ENCODE data around the gene CYP3A4. TPM values are rescaled to one million over a fixed set of nuclear protein-coding genes. Genes with fewer than 3 reads are reported as not detected.

Gene CYP3A4
- total and polyA plus RNA-seq, 9 of the 15 experiments (the other 6 are each of a cell fraction or from before 2014, with no cell fraction given) = 0.07 to 0.08 TPM; not detected in 7

- TF ChIP-seq ZNF512 (tag; IDR thresholded peaks at IDR 0.05) (no peak), MEIS2 (IDR thresholded peaks at IDR 0.05; ENCODE audit: partially characterized antibody) (peak; percentile 41), RNF2 (IDR thresholded peaks at IDR 0.05) (peak; percentile 93), ZBTB1 (CRISPR knock-in tag; IDR thresholded peaks at IDR 0.05; ENCODE audit: borderline replicate concordance, low read depth) (no peak), ELK3 (CRISPR knock-in tag; IDR thresholded peaks at IDR 0.05) (no peak), ZNF197 (CRISPR knock-in tag; IDR thresholded peaks at IDR 0.05; ENCODE audit: low read depth) (0 out of 2 replicates have a peak, but pooled peaks have one; percentile 84), VEZF1 (CRISPR knock-in tag; IDR thresholded peaks at IDR 0.05) (peak; percentile 71), ETV1 (tag; conservative IDR thresholded peaks at IDR 0.05; ENCODE audit: low read depth) (0 out of 2 replicates have a peak, but pooled peaks have one; percentile 4), TAF1 (IDR thresholded peaks at IDR 0.05; ENCODE audit: control insufficient read depth, extremely low read depth, insufficient read depth, low read length, severe bottlenecking) (no peak), PKNOX1 (IDR thresholded peaks at IDR 0.05) (no peak), KLF6 (CRISPR knock-in tag; IDR thresholded peaks at IDR 0.05; ENCODE audit: borderline replicate concordance) (no peak), KLF13 (tag; IDR thresholded peaks at IDR 0.05; ENCODE audit: borderline replicate concordance, low read depth) (no peak), LCOR (CRISPR knock-in tag; IDR thresholded peaks at IDR 0.05) (0 out of 2 replicates have a peak, but pooled peaks have one; percentile 18), RBM34 (IDR thresholded peaks at IDR 0.05; ENCODE audit: borderline replicate concordance, insufficient read depth, low read length) (no peak), XRCC4 (IDR thresholded peaks at IDR 0.05; ENCODE audit: extremely low read depth, insufficient read depth, insufficient read length) (no peak), MTA2 (IDR thresholded peaks at IDR 0.05; ENCODE audit: low read depth) (peak; percentile 96), PML (IDR thresholded peaks at IDR 0.05; ENCODE audit: low read length) (peak; percentile 96), ZC3H4 (CRISPR knock-in tag; IDR thresholded peaks at IDR 0.05; ENCODE audit: borderline replicate concordance) (no peak), ZNF830 (CRISPR knock-in tag; IDR thresholded peaks at IDR 0.05) (no peak), RAD51 (IDR thresholded peaks at IDR 0.05; ENCODE audit: borderline replicate concordance, low read depth) (no peak), FOS (IDR thresholded peaks at IDR 0.05; ENCODE audit: extremely low read depth, insufficient read length) (no peak)
Observed at GRCh38 chr7:99833289-99833877, 49.4 kb upstream of the CYP3A4 start (continued).

Measured in K562 (cell line).